Stimulated activated CD4-positive, alpha-beta T cell treated with anti-CD3 and anti-CD28 coated beads, Interleukin-4, amount 100 ng/mL, for 1 hour (primary cell): ENCODE measurements around the gene CPZ.

ENCODE experiments used
- DNase-seq: peaks from one replicate; pipeline ENCODE4 v3.0.0-alpha.2; 2020

Gene CPZ

DNA sequence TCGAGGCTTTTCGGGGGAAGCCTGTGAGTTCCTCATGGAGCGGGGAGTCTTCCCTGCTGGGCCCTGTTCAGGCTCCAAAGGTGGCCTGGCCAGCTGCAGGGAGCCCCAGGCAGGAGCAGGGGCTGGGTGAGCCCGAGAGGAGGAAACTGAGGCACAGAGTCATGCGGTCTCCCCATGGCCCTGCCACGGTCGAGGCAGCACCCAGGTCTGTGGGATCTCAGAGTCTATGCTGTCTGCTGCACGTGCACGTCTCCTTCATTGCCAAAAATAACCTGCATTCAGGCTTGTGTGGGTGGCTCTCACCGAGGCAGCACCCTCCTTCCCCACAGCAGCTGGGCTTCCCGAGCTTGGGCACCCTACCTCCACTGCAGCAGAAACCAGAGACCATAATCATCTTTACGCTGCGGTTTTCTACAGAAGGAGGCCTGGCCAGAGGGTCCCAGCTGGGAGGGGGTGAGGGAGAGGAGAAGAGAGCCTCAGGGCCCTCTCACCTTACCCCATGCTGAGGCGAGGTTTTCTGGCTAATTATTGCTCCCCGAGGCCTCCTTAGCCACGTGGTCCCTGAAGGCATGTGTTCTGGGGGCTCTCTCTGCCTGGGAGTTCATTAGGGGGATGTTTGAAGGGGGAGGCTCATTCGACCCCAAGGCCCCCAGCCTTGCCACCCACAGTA lies 64.3 kb downstream of the CPZ start:
- no peak for DNase-seq

DNA sequence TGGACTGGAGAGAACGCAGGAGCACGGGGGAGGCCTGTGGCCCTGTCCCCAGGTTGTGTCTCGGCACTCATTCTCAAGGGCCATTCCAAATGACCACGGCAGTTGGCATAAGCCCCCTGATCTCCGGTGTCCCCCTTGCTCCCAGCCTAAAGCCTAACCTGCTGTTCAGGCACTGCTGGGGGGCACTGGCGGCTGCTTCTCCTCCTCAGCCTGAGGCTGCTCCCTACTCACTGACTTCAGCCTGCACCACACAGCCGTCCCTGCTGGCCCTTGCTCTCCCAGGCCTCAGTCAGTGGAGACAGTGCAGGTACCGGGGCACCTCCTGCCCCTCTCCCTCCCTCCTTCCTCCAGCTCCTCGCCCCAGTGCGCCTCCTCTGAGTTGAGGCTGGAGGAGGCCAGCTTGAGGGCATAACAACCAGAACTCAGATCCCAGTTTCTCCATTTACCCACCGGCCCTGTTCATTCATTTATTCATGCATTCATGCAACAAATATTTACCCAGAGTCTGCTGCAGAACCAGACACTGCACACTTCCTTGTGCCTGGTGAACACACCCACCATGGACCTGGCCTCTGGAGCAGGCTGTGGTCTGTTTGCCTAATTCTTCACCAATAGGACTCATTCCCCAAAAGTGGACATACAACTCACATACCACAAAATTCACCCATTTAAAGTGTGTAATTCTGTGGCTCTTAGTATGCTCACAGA lies 65.0 kb downstream of the CPZ start:
- no peak for DNase-seq

DNA sequence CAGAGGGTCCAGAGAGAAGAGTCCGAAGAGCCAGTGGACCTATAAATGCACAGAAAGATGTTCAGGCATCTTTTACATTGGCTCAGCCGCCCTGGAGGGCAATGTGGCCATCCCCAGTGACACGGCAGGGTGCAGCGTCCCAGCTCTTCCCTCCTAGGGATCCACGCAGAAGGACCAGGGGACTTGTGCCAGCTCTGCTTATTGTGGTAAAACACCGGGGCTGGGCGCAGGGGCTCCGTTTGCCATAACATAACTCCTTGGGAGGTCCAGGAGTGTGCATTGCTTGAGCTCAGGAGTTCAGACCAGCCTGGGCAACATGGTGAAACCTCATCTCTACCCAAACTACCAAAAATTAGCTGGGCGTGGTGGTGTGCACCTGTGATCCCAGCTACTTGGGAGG lies 70.2 kb downstream of the CPZ start:
- no peak for DNase-seq

DNA sequence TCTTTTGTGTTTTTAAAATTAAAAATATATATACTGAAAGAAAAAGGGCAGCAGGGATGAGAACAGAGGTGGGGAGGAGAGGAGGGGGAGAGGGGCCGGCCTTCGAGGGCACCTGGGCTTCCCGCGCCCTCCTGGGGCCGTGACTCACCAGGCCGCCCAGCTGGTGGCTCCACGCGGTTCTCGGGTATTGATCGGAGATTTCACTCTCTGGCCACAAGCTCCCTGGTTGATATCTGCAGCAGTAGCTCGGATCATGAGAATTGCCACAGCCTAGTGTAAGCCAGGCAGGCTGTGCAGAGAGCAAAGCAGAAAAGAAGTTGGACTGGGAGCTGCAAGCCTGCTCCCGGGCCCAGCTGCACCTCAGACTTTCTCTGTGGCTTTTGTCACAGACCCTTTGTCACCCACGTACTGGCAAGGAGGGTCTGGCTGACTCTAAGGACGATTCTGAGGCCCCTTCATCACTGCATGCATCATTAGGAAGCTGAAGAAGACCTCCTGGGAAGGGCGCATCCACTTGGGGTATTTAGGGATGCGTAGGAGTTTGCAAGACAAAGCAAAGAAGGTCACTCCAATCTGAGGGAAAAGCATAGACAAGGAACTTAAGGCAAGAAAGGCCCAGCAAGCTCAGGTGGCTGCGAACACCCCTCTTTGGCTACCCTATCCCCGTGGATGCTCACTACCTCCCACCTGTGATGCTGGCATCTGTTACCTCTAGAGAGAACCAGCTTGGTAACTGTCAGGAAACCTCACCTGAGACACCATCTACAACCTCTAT lies 71.7 kb downstream of the CPZ start:
- no peak for DNase-seq

DNA sequence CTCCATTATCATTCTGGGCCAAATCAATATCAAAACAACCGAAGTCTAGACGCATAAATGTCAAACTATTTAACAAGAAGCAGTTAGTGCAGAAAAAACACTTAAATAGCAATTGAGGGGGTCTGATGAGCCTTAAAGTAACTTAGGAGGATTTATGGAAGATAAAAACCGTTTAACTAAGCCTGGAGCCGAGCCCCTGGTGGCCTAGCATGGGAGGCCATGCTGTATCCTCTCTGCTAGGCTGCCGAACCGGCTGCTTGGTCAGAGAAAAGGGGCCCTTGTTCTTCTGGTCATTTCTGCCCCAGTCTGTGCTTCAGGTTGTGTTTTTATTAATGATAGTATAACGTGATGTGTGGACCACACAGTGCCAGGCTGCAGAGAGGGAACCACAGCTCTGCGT lies 72.4 kb downstream of the CPZ start:
- DNase-seq: no peak

DNA sequence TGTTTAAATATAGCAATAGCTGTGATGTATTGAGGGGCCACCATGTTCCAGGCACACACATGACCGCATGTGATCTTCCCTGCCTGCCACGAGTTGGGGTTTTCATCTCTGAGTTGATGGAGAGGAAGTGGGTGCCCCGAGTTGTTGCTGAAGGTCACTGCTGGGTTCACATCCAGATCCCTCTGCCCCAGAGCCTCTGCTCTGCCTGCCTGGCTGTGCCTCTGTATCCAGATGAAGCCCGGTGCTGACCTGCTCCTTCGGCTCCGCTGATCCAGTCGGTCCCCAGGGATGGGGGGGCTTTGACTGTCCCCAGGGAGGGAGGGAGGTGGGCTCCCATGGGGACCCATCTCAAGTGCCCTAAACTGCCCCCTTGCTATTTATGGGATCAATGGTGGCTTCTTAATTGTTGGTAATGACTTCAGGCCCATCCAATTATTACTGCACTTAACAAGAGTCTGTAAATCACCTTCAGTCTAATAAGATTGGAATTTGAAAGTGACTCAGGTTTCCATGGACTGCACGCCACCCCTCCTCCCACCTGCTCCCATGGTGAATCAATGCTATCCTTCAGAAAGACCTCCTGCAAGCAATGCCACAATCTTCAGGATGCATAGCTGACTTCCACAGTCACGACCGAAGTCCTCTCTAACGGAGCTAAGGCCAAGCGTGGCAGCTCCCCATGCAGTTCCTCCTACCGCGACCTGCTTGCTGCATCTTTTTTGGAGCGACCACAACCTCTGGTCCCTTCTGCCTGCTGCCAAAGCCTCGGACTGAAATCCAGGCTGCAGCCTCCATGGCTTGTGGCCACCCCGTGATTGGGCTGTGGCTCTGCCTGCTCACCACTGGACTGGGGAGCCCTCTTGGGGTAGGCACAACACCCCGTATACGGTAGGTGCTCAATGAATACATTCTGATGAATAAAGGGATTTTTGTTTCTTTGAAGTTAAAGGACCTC lies 73.1 kb downstream of the CPZ start:
- no peak for DNase-seq

DNA sequence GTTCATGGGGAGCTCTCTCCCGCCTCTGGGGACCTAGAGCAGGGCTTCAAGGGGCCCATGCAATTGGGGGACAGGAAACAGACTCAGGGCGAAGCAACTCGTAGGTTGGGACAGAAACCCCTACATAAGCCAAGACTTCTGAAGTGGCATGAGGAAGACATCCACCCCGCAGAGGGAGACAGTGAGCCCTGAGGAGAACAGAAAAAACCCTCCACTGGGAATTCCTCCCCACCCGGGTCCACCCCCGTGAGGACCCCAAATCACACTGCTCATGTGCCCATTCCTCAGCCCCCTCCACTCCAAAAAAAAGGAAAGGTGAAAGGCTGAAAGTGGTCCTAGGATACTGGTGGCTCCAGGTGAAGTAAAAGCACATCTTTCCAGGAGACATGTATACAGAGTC lies 74.0 kb downstream of the CPZ start:
- no peak for DNase-seq
